ENCODE measurements around the gene BPIFB3.

GRCh38 chr20:33032555-33032954 is 21.1 kb upstream of the BPIFB3 start:
- TF ChIP-seq CTCF (IDR thresholded peaks at IDR 0.05; ENCODE audit: poor library complexity) (no peak), EZH2phosphoT487 (IDR thresholded peaks at IDR 0.05; ENCODE audit: low read depth, severe bottlenecking, unreplicated experiment) (no peak)
